Stimulated activated CD8-positive, alpha-beta memory T cell treated with anti-CD3 and anti-CD28 coated beads, Interleukin-4, amount 100 ng/mL, for 24 hours (primary cell): ENCODE measurements around the gene KRTAP3-3.

Experiments
- DNase-seq: peaks from one replicate; pipeline ENCODE4 v3.0.0-alpha.2; 2020; ENCODE audit warnings: low read depth

KRTAP3-3 gene

DNA sequence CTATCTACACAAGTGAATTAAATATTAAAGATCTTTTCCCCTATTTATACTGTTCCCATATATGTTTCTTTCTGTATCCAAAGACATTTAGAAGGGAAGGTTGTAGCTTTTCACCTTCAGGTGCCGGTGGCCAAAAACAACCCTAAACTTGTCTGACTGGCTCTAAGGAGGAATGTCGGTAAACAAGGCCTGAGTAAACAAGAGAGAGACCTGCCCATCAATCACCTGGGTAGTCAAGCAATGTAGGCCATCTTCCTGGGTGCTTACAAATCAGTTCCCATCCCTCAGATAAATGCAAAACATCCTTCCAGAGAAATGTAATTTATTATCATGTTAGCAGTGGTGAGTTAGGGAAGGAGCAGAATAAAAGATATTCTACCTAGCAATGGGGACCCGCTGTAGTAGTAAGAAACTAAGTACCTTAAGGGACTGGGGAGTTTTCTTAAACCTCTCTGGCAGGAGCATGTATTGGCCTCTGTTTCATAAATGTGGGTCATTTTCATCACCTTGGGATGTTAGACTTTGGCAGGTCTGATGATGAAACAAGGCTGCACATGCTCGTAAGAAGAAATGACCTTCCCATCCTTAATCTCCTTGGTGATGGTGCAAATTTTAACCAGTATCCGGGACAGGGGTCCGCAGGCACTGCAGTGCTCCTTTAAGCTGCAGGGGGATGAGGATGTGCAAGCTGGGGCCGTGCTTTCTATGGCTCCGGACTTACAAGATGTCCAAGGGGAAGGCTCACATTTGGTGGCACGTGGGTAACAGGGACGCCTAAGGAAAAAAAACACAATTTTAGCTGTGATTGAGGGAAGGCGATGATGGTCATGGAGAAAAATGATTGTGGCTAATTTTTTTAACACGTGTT, 35.6 kb downstream of the KRTAP3-3 start:
- DNase-seq = no peak

- no peak for DNase-seq
Observed at GRCh38 chr17:40956401-40957254, 37.3 kb downstream of the KRTAP3-3 start.

DNA sequence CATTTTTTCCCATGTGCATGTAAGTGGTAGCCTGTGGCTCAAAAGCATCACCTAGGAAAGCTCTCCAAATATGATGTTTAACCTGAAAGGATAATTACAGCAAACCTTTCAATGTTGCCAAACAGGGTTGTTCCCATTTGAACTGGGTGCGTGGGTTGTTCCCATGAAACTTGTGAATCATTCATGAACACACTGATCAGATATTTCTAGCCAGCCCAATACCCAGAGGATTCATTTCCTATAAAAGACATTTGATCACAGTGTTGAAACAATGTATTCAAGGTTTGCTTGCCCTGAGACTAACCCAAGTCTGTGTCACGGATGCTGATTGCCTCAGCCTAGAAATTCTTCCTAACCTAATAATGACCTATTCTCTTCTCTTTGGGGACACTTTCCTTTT, 40.1 kb downstream of the KRTAP3-3 start:
- no peak for DNase-seq

DNA sequence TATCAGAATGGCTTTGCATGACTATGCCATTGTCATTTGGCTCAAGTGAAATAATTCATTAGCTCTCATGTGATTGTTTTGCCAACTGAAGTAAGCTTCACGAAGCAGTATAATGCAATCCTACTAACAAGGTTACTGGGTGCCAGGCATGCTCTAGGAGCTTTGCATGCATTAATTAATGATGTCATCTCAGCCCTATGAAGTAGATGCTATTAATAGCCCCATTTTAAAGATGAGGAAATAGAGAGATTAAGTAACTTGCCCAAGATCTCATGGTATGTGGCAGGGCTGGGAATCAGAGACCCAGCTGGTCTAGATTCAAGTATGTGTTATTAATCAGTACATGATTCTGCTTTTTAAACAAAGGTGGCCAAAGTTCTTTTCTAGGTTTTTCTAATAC, 41.3 kb downstream of the KRTAP3-3 start:
- no peak for DNase-seq

DNA sequence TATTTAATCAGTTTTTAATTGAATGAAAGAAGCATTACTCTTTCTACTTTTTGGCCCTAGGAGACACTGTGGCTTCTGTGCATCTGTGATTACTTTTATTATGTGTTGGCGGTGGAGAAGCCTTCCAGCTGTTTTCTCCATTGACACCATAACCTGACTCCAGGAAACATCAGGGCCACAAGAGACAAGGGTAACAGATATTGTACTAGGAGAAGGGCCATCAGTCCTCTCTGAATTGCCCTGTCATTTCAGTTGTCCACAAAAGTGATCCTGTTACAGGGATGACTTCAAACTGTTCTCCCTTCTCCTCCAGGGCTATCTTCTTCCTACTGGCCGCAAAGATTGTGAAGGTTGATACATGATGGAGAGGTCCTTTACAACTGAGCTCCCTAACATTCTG, 41.8 kb downstream of the KRTAP3-3 start:
- DNase-seq = no peak

GRCh38 chr17:40951011-40951622, 42.8 kb downstream of the KRTAP3-3 start:
- no peak for DNase-seq

DNA sequence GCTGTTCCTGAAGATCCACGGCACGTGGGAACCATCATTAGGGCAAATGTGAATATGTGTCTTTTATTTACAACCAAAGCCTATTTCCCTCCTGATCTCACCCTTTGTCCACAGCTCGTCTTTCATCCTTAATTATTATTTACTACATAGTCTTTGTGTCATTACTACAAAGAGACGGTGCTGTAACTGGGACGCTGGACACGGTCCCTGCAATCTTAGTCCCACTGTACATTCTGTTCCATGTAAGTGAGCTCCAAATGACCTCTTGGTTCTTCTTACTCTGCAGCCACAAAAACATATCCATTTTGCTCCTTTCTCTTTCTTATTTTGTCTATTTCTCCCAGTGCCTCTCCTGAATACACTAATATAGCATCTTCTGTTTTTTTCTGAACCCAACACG, 43.8 kb downstream of the KRTAP3-3 start:
- DNase-seq = no peak

DNA sequence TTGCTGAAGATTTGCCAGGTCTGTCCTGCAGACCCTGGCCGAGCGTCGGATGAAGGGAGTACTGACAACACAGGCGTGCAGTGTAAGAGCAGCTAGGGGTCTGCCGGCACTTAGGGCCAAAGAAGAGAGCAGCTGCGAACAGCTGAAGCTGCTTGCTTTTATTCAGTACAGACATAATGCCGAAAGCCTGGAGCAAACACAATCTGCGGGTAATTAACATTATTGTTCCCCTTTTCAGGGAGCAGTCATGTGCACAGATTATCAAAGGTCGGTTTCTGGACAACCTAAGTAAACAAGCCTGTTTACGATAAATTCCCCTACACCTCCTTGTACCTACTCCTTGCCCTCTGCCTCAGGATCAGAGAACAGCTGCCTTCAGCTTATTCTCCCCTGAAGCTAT, 44.5 kb downstream of the KRTAP3-3 start:
- no peak for DNase-seq

DNA sequence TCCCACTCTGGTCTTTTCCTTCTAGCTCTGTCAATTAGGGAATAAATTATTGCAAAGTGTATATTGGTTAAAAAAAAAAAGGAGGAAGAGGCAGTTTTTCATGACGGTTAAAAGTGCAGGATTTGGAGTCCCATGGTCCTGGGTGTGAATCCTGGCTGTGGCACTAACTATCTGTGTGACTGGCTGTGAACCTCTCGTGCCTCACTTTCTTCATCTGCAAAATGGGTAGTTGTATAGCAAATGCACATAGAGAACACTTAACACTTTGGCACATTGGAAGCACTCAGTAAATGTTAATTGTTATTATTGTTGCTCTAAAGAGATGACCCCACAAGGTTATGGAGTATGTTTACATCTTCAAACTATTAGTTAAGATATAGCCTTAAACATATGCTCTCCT, 46.0 kb downstream of the KRTAP3-3 start:
- no peak for DNase-seq

DNA sequence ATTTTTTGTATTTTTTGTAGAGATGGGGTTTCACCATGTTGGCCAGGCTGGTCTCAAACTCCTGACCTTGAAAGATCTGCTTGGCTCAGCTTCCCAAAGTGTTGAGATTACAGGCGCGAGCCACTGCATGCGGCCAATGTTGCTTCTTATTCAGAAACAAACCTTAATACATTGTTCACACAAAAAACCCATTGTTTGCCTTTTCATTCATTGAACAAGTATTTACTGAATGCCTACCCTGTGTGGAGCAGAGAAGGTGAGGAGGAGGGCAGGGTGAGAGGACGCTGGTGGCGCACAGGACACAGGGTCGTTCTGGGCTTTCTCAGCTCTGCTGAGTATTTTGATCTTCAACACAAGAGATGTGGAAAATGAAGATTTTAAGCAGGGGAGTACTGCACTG, 48.5 kb downstream of the KRTAP3-3 start:
- no peak for DNase-seq

GRCh38 chr17:40944531-40944930, 49.4 kb downstream of the KRTAP3-3 start:
- DNase-seq = no peak
